ENCODE measurements around the gene ZNF546.
A peak's percentile ranks its signal among the peaks of the same experiment; 100 is the strongest.
"Not testable (repeated sequence)": the region's sequence is repeated elsewhere in the genome, so short reads cannot be mapped to it uniquely, and the experiment has no call there.

Gene ZNF546

GRCh38 chr19:40026597-40026970 lies 29.7 kb downstream of the ZNF546 start:
- Histone ChIP-seq H3K4me3 (ENCODE audit: low read depth, low read length) (no peak overlapping the region), H3K4me1 (ENCODE audit: control insufficient read depth, insufficient read depth, low read length) (no peaks in the 10 kb centered on the region), H3K27me3 (ENCODE audit: control insufficient read depth, insufficient read depth, low read length) (no peaks in the 10 kb centered on the region), H3K36me3 (ENCODE audit: control insufficient read depth, insufficient read depth, low read length) (no peaks in the 10 kb centered on the region), H3K9ac (ENCODE audit: low read depth, low read length) (no peak overlapping the region), H3K9me3 (ENCODE audit: control insufficient read depth, insufficient read depth, low read length) (peaks cover 21% of the 10 kb centered on the region)

DNA sequence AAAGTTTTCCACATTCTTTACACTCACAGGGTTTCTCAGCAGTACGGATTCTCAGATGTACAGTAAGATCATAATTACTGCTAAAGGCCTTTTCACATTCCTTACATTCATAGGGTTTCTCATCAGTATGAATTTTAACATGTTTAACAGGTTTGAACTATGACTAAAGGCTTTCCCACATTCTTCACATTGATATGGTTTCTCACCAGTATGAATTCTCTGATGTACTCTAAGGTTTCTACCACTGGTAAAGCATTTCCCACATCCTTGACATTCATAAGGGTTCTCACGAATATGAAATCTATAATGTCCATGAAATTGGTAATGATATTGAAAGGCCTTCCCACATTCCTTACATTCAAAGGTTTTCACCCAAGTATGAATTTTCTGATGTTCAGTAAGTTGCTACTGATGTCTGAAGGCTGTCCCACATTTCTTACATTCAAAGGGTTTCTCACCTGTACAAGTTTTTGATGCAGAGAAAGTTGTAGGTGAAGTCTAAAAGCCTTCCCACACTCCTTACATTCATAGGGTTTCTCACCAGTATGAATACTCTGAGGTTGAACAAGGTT lies 37.2 kb downstream of the ZNF546 start:
- H3K36me3 ChIP-seq (ENCODE audit: control insufficient read depth, insufficient read depth, low read length): no peaks in the 10 kb centered on the region
- no peaks in the 10 kb centered on the region for H3K4me1 ChIP-seq (ENCODE audit: control insufficient read depth, insufficient read depth, low read length)
- no peaks in the 10 kb centered on the region for H3K27me3 ChIP-seq (ENCODE audit: control insufficient read depth, insufficient read depth, low read length)
- no peak overlapping the region for H3K4me3 ChIP-seq (ENCODE audit: low read depth, low read length)
- no peak overlapping the region for H3K9ac ChIP-seq (ENCODE audit: low read depth, low read length)
- peaks cover 41% of the 10 kb centered on the region for H3K9me3 ChIP-seq (ENCODE audit: control insufficient read depth, insufficient read depth, low read length)

DNA sequence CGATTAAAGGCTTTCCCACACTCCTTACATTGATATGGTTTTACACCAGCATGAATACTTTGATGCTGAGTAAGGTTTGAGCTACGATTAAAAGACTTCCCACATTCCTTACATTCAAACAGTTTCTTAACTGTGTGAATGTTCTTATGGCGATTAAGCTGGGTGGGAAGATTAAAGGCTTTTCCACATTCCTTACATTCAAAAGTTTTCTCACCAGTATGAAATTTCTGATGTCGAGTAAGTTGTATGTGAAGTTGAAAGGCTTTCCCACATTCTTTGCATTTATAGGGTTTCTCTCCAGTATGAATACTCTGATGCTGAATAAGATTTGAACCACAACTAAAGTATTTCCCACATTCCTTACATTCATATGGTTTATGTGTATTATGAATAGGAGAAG lies 39.1 kb downstream of the ZNF546 start:
- H3K27me3 ChIP-seq (ENCODE audit: control insufficient read depth, insufficient read depth, low read length): no peaks in the 10 kb centered on the region
- no peaks in the 10 kb centered on the region for H3K36me3 ChIP-seq (ENCODE audit: control insufficient read depth, insufficient read depth, low read length)
- H3K4me3 ChIP-seq (ENCODE audit: low read depth, low read length): no peak overlapping the region
- H3K9me3 ChIP-seq (ENCODE audit: control insufficient read depth, insufficient read depth, low read length): peaks cover 37% of the 10 kb centered on the region
- H3K9ac ChIP-seq (ENCODE audit: low read depth, low read length): no peak overlapping the region
- no peaks in the 10 kb centered on the region for H3K4me1 ChIP-seq (ENCODE audit: control insufficient read depth, insufficient read depth, low read length)

DNA sequence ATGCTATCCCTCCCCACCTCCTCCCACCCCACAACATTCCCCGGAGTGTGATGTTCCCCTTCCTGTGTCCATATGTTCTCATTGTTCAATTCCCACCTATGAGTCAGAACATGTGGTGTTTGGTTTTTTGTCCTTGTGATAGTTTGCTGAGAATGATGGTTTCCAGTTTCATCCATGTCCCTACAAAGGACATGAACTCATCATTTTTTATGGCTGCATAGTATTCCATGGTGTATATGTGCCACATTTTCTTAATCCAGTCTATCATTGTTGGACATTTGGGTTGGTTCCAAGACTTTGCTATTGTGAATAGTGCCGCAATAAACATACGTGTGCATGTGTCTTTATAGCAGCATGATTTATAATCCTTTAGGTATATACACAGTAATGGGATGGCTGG lies 41.2 kb downstream of the ZNF546 start:
- H3K4me3 ChIP-seq (ENCODE audit: low read depth, low read length); H3K36me3 ChIP-seq (ENCODE audit: control insufficient read depth, insufficient read depth, low read length); H3K4me1 ChIP-seq (ENCODE audit: control insufficient read depth, insufficient read depth, low read length); H3K27me3 ChIP-seq (ENCODE audit: control insufficient read depth, insufficient read depth, low read length); H3K9ac ChIP-seq (ENCODE audit: low read depth, low read length): not testable (repeated sequence)
- H3K9me3 ChIP-seq (ENCODE audit: control insufficient read depth, insufficient read depth, low read length): peaks cover 32% of the 10 kb centered on the region

DNA sequence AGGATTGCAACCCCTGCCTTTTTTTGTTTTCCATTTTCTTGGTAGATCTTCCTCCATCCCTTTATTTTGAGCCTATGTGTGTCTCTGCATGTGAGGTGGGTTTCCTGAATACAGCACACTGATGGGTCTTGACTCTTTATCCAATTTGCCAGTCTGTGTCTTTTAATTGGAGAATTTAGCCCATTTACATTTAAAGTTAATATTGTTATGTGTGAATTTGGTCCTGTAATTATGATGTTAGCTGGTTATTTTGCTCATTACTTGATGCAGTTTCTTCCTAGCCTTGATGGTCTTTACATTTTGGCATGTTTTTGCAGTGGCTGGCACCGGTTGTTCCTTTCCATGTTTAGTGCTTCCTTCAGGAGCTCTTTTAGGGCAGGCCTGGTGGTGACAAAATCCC lies 44.9 kb downstream of the ZNF546 start:
- H3K36me3 ChIP-seq (ENCODE audit: control insufficient read depth, insufficient read depth, low read length): peaks cover 16% of the 10 kb centered on the region
- not testable (repeated sequence) for H3K4me3 ChIP-seq (ENCODE audit: low read depth, low read length); H3K4me1 ChIP-seq (ENCODE audit: control insufficient read depth, insufficient read depth, low read length); H3K27me3 ChIP-seq (ENCODE audit: control insufficient read depth, insufficient read depth, low read length); H3K9ac ChIP-seq (ENCODE audit: low read depth, low read length)
- H3K9me3 ChIP-seq (ENCODE audit: control insufficient read depth, insufficient read depth, low read length): peaks cover 29% of the 10 kb centered on the region

DNA sequence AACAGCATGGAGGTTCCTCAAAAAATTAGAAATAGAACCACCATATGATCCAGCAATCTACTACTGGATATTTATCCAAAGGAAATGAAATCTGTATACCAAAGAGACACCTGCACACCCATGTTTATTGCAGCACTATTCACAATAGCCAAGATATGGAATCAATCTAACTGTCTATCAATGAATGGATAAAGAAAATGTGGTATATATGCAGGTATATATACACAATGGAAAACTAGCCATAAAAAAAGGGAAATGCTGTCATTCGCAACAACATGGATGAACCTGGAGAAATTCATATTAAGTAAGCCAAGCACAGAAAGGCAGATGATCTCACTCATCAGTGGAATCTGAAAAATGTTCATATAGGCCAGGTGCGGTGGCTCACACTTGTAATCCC lies 56.6 kb downstream of the ZNF546 start:
- H3K36me3 ChIP-seq (ENCODE audit: control insufficient read depth, insufficient read depth, low read length): peaks cover 4% of the 10 kb centered on the region
- H3K27me3 ChIP-seq (ENCODE audit: control insufficient read depth, insufficient read depth, low read length): no peaks in the 10 kb centered on the region
- no peaks in the 10 kb centered on the region for H3K9me3 ChIP-seq (ENCODE audit: control insufficient read depth, insufficient read depth, low read length)
- H3K4me1 ChIP-seq (ENCODE audit: control insufficient read depth, insufficient read depth, low read length): no peaks in the 10 kb centered on the region
- no peak overlapping the region for H3K9ac ChIP-seq (ENCODE audit: low read depth, low read length)
- no peak overlapping the region for H3K4me3 ChIP-seq (ENCODE audit: low read depth, low read length)

GRCh38 chr19:40054632-40055031 lies 57.8 kb downstream of the ZNF546 start:
- Histone ChIP-seq H3K9me3 (ENCODE audit: control insufficient read depth, insufficient read depth, low read length) (no peaks in the 10 kb centered on the region), H3K4me1 (ENCODE audit: control insufficient read depth, insufficient read depth, low read length) (no peaks in the 10 kb centered on the region), H3K4me3 (ENCODE audit: low read depth, low read length) (peak overlapping the region; percentile 100), H3K36me3 (ENCODE audit: control insufficient read depth, insufficient read depth, low read length) (no peaks in the 10 kb centered on the region), H3K9ac (ENCODE audit: low read depth, low read length) (no peak overlapping the region), H3K27me3 (ENCODE audit: control insufficient read depth, insufficient read depth, low read length) (no peaks in the 10 kb centered on the region)

GRCh38 chr19:40055049-40055448 lies 58.2 kb downstream of the ZNF546 start:
- Histone ChIP-seq H3K27me3 (ENCODE audit: control insufficient read depth, insufficient read depth, low read length) (no peaks in the 10 kb centered on the region), H3K9me3 (ENCODE audit: control insufficient read depth, insufficient read depth, low read length) (no peaks in the 10 kb centered on the region), H3K9ac (ENCODE audit: low read depth, low read length) (peak overlapping the region; percentile 83), H3K36me3 (ENCODE audit: control insufficient read depth, insufficient read depth, low read length) (no peaks in the 10 kb centered on the region), H3K4me1 (ENCODE audit: control insufficient read depth, insufficient read depth, low read length) (no peaks in the 10 kb centered on the region), H3K4me3 (ENCODE audit: low read depth, low read length) (peak overlapping the region; percentile 100)

DNA sequence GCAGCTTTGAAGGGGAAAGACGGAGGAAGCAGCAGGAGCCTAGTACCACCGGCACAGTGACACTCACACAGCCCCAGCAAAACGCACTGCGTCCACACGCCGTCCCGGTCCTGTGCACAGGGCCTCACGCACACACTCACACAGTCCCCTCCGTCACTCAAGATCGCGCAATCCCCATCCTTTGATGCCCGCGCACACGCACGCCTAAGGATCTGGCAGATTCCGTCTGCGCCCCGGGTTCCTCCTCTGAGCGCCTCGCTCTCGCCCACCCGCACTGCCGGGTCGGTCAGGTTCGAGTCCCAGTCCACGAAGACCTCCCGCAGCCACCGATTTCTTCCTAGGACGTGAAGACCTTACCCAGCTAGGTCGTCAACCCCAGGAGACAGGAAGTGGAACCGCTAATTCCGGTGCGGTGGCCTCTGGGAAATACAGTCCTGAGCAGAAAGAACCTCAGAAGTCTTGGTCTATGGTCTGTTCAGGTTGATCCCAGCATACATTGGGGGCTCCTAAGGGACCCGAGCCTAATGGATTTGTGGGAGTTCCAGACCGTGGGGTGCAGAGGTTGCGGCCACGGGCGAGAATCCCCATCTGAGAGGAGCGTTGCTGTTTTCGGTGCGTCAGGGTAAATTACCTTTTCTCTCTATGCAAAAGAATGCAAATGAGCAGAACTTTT lies 59.1 kb downstream of the ZNF546 start, which contains the start of gene ZNF780B:
TSS of gene ZNF780B (minus strand) at position 400 of the 673 bp plus-strand sequence. CDS start 5,899 bp downstream, outside the sequence.
- Histone ChIP-seq H3K9me3 (ENCODE audit: control insufficient read depth, insufficient read depth, low read length) (no peaks in the 10 kb centered on the region), H3K4me1 (ENCODE audit: control insufficient read depth, insufficient read depth, low read length) (no peaks in the 10 kb centered on the region), H3K4me3 (ENCODE audit: low read depth, low read length) (peak within 1 kb of the TSS; percentile 100)

DNA sequence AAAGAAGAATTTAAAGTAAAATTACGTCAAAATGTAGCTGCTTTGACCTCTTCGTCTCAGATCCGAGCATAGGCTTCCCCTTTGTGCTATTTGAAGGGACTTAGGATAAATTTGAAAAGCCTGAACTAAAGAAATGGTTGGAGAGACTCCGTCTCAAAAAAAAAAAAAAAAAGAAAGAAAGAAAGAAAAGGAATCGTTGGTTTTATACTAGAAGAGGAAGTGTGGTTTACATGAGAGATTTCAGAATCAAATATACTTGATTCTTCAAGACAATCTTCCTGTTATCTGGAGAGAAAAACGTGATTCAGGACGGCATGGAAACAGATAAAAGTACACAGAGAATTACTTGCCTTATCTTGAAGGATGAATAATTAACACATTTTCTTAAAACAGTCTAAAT lies 59.6 kb downstream of the ZNF546 start:
- no peaks in the 10 kb centered on the region for H3K9me3 ChIP-seq (ENCODE audit: control insufficient read depth, insufficient read depth, low read length)
- peak overlapping the region; percentile 62 for H3K9ac ChIP-seq (ENCODE audit: low read depth, low read length)
- H3K36me3 ChIP-seq (ENCODE audit: control insufficient read depth, insufficient read depth, low read length): no peaks in the 10 kb centered on the region
- no peaks in the 10 kb centered on the region for H3K4me1 ChIP-seq (ENCODE audit: control insufficient read depth, insufficient read depth, low read length)
- H3K4me3 ChIP-seq (ENCODE audit: low read depth, low read length): peak overlapping the region; percentile 100
- H3K27me3 ChIP-seq (ENCODE audit: control insufficient read depth, insufficient read depth, low read length): no peaks in the 10 kb centered on the region

More for the DNA sequence above, 59.1 kb downstream of the ZNF546 start, which contains the start of gene ZNF780B:
- peak within 1 kb of the TSS; percentile 83 for H3K9ac ChIP-seq (ENCODE audit: low read depth, low read length)
- no peaks in the 10 kb centered on the region for H3K27me3 ChIP-seq (ENCODE audit: control insufficient read depth, insufficient read depth, low read length)
- H3K36me3 ChIP-seq (ENCODE audit: control insufficient read depth, insufficient read depth, low read length): no peaks in the 10 kb centered on the region

GRCh38 chr19:40057166-40057565 lies 60.3 kb downstream of the ZNF546 start:
- no peak overlapping the region for H3K4me3 ChIP-seq (ENCODE audit: low read depth, low read length)
- no peaks in the 10 kb centered on the region for H3K27me3 ChIP-seq (ENCODE audit: control insufficient read depth, insufficient read depth, low read length)
- no peak overlapping the region for H3K9ac ChIP-seq (ENCODE audit: low read depth, low read length)

DNA sequence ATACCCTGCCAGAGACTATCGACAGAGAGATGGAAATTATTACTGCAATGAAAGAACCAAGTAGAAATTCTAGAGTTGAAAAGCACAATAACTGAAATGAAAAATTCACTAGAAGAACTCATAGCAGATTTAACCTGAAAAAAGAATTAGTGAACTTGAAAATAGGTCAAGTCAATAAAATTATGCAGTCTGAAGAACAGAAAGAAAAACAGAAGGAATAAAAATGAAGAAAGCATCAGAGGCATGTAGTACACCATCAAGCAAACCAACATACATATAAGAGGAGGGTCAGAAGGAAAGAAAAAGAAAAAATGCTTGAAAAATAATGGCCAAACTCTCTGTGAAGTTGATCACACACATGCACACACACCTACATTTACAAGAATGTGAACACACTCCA lies 62.8 kb downstream of the ZNF546 start:
- no peaks in the 10 kb centered on the region for H3K27me3 ChIP-seq (ENCODE audit: control insufficient read depth, insufficient read depth, low read length)
- H3K4me3 ChIP-seq (ENCODE audit: low read depth, low read length): no peak overlapping the region
- no peaks in the 10 kb centered on the region for H3K4me1 ChIP-seq (ENCODE audit: control insufficient read depth, insufficient read depth, low read length)
- H3K9me3 ChIP-seq (ENCODE audit: control insufficient read depth, insufficient read depth, low read length): no peaks in the 10 kb centered on the region
- no peak overlapping the region for H3K9ac ChIP-seq (ENCODE audit: low read depth, low read length)
- H3K36me3 ChIP-seq (ENCODE audit: control insufficient read depth, insufficient read depth, low read length): no peaks in the 10 kb centered on the region

More at GRCh38 chr19:40057166-40057565, 60.3 kb downstream of the ZNF546 start:
- Histone ChIP-seq H3K36me3 (ENCODE audit: control insufficient read depth, insufficient read depth, low read length) (no peaks in the 10 kb centered on the region), H3K9me3 (ENCODE audit: control insufficient read depth, insufficient read depth, low read length) (no peaks in the 10 kb centered on the region), H3K4me1 (ENCODE audit: control insufficient read depth, insufficient read depth, low read length) (no peaks in the 10 kb centered on the region)
